A549 (cell line): ENCODE data around the gene RTP1.

Source experiments
- ESRRA ChIP-seq: fragments of 150-350 bp; IDR thresholded peaks from 2 replicates; pipeline ENCODE4 v1.6.1; 2014; ENCODE audit warnings: mild to moderate bottlenecking, low read length, borderline replicate concordance
- SMC3 ChIP-seq: fragments of >200 bp; sonication (Bioruptor Twin); formaldehyde crosslinking; IDR thresholded peaks from 3 replicates; pipeline ENCODE4 v1.6.1; 2018; ENCODE audit warnings: inconsistent platforms

GRCh38 chr3:187186801-187187421 is 10.4 kb upstream of the RTP1 start:
- TF ChIP-seq SMC3: no peak
- no peak for TF ChIP-seq ESRRA
